Gastroesophageal sphincter (tissue), 3 donors: ENCODE results near the gene STK24.

Experiments used
- CTCF ChIP-seq, 4 experiments: fragments of 200-600 bp in 2 of 4; fragments of 450-650 bp in 2 of 4; sonication (generic) in 1 of 4; IDR thresholded peaks; one replicate each; pipeline ENCODE4 v1.5.1; 2017 to 2019; ENCODE audit warnings: antibody characterized with exemption in 4 of 4, mild to moderate bottlenecking in 2 of 4, moderate library complexity in 2 of 4
- EP300 ChIP-seq: sonication (generic); formaldehyde crosslinking; IDR thresholded peaks from one replicate; pipeline ENCODE4 v1.6.1; 2017; ENCODE audit warnings: antibody characterized with exemption, mild to moderate bottlenecking
- POLR2A ChIP-seq, 2 donors: fragments of 450-650 bp; IDR thresholded peaks; one replicate each; pipeline ENCODE4 v1.6.1; 2017; ENCODE audit warnings: antibody characterized with exemption in 2 of 2, mild to moderate bottlenecking in 2 of 2, moderate library complexity in 1 of 2

- TF ChIP-seq POLR2A (IDR thresholded peaks at IDR 0.05) (no peak), CTCF (IDR thresholded peaks at IDR 0.05) (no peak), EP300 (no peak)
Observed at GRCh38 chr13:98513837-98514236, 63.1 kb downstream of the STK24 start.
